Measurements from ENCODE around the gene CLDN19.

GRCh38 chr1:42739753-42740700 lies at the start of gene CLDN19:
- TF ChIP-seq CTCF (IDR thresholded peaks at IDR 0.05) (no peak), ZFX (IDR thresholded peaks at IDR 0.05; ENCODE audit: borderline replicate concordance) (no peak)
